Heart left ventricle (tissue), 13 donors: ENCODE data around the gene SERHL2.

ENCODE experiments used
- POLR2A ChIP-seq, 2 donors: fragments of 450-650 bp; IDR thresholded peaks; one replicate each; pipeline ENCODE4 v1.6.1; 2017; ENCODE audit warnings: antibody characterized with exemption in 2 of 2, mild to moderate bottlenecking in 2 of 2, moderate library complexity in 2 of 2
- TF ChIP-seq, protein P1 (sequence below), 12 donors: fragments of 200-600 bp; sonication (generic) in 4 of 12; IDR thresholded peaks; one replicate each; pipeline versions ENCODE4 v1.5.0 to v1.8.0; 2018 to 2022; ENCODE audit warnings: antibody characterized with exemption in 12 of 12, mild to moderate bottlenecking in 5 of 12
- donor health status: ischemic (EF 13 %, LVEDD 7.1; RV severe dilation, severe dysfunction).
- donor health status: DM: no; HTN: yes; CAD: no.
- donor health status: DM: no; HTN: no; CAD: no.
- donor health status: ischemic (EF 25% LVEDD 6.9; RV normal size, moderate dysfunction).
- donor health status: ischemic (EF 25% LVEDD 5.7; RV mildly dilated, moderate dysfunction).
- donor health status: ischemic (EF 35%, LVEDD 5.7; RV mildly dilated, moderate dysfunction).
- donor health status: nonischemic (EF 11% LVEDD 7.7; RV severe dilation, severe dysfunction).
- donor health status: DM: yes; HTN: yes; CAD: no.
- donor health status: PGD.
- donor health status: ischemic (EF 29% LVEDD 5.4; RV normal size, mild dysfunction).
- donor health status: nonischemic (EF 23%, LVEDD 6.1; RV moderate dilation, normal function).

DNA sequence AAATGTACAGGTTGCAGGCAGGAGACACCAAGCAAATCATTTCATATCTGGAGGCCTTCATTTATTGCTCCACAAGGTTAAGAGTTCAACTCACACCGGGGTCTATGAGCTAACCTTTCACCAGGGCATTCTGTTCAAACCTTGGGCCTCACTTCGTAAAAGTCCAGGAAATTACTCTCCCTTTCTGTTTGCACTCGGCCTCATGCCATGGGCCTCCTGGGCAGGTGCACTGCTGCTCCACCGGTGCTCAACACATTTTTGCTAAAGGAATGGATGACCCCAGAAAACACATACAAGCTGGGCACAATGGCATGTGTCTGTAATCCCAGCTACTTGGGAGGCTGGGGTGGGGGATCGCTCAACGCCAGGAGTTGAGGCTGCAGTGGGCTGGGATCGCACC lies 17.6 kb upstream of the SERHL2 start:
- TF ChIP-seq, protein P1, sequence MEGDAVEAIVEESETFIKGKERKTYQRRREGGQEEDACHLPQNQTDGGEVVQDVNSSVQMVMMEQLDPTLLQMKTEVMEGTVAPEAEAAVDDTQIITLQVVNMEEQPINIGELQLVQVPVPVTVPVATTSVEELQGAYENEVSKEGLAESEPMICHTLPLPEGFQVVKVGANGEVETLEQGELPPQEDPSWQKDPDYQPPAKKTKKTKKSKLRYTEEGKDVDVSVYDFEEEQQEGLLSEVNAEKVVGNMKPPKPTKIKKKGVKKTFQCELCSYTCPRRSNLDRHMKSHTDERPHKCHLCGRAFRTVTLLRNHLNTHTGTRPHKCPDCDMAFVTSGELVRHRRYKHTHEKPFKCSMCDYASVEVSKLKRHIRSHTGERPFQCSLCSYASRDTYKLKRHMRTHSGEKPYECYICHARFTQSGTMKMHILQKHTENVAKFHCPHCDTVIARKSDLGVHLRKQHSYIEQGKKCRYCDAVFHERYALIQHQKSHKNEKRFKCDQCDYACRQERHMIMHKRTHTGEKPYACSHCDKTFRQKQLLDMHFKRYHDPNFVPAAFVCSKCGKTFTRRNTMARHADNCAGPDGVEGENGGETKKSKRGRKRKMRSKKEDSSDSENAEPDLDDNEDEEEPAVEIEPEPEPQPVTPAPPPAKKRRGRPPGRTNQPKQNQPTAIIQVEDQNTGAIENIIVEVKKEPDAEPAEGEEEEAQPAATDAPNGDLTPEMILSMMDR (IDR thresholded peaks at IDR 0.05) = no peak
- TF ChIP-seq POLR2A (IDR thresholded peaks at IDR 0.05) = no peak
